MM.1S (cell line): Measurements from ENCODE around the gene CNTN5.

Experiments used
- DNase-seq: peaks from one replicate; pipeline ENCODE4 v3.0.0-alpha.2; 2015
- H2AFZ ChIP-seq: fragments of 300-600 bp; sonication (generic); 2 replicates; pipeline ENCODE4 v1.6.0; 2016; ENCODE audit warnings: antibody characterized with exemption, low read length
- H3F3A ChIP-seq: fragments of 300-600 bp; sonication (generic); 2 replicates; pipeline ENCODE4 v1.6.1; 2016; ENCODE audit warnings: mild to moderate bottlenecking, antibody characterized with exemption, low read length, moderate library complexity, mixed read lengths; ENCODE audit not compliant: insufficient read depth
- H3K27ac ChIP-seq: fragments of 300-600 bp; sonication (generic); 2 replicates; pipeline ENCODE4 v1.5.1; 2016; ENCODE audit warnings: mild to moderate bottlenecking, low read length
- H3K27me3 ChIP-seq: fragments of 300-600 bp; sonication (generic); replicated peaks from 2 replicates; pipeline ENCODE4 v1.6.0; 2016; ENCODE audit warnings: low read length; ENCODE audit not compliant: insufficient read depth
- H3K36me3 ChIP-seq: fragments of 300-600 bp; sonication (generic); replicated peaks from 2 replicates; pipeline ENCODE4 v1.6.1; 2016; ENCODE audit warnings: mild to moderate bottlenecking, low read length, mixed read lengths; ENCODE audit not compliant: insufficient read depth
- H3K4me1 ChIP-seq: fragments of 300-600 bp; sonication (generic); 2 replicates; pipeline ENCODE4 v1.6.1; 2016; ENCODE audit warnings: low read length, mixed read lengths
- H3K4me2 ChIP-seq: fragments of 300-600 bp; sonication (generic); 2 replicates; pipeline ENCODE4 v1.6.0; 2016; ENCODE audit warnings: low read depth, low read length
- H3K4me3 ChIP-seq: fragments of 300-600 bp; sonication (generic); 2 replicates; pipeline ENCODE4 v1.5.1; 2016; ENCODE audit warnings: low read length, mixed read lengths
- H3K79me2 ChIP-seq: fragments of 300-600 bp; sonication (generic); 2 replicates; pipeline ENCODE4 v1.6.1; 2016; ENCODE audit warnings: mixed run types, low read length, mixed read lengths
- H3K9ac ChIP-seq: fragments of 300-600 bp; sonication (generic); 2 replicates; pipeline ENCODE4 v1.6.1; 2016; ENCODE audit warnings: low read length, mixed read lengths
- H3K9me2 ChIP-seq: fragments of 300-600 bp; sonication (generic); replicated peaks from 2 replicates; pipeline ENCODE4 v1.6.1; 2016; ENCODE audit warnings: mild to moderate bottlenecking, low read length, mixed read lengths; ENCODE audit not compliant: insufficient read depth
- H3K9me3 ChIP-seq: fragments of 300-600 bp; sonication (generic); replicated peaks from 2 replicates; pipeline ENCODE4 v1.6.1; 2016; ENCODE audit warnings: mild to moderate bottlenecking, low read length, mixed read lengths; ENCODE audit not compliant: insufficient read depth
- H4K20me1 ChIP-seq: fragments of 300-600 bp; sonication (generic); 2 replicates; pipeline ENCODE4 v1.6.1; 2016; ENCODE audit warnings: mild to moderate bottlenecking, low read length, moderate library complexity, mixed read lengths; ENCODE audit not compliant: insufficient read depth
- EZH2 ChIP-seq: fragments of 300-600 bp; sonication (generic); optimal IDR thresholded peaks from 2 replicates; pipeline ENCODE3; 2017; ENCODE audit warnings: low read depth, mild to moderate bottlenecking, antibody characterized with exemption, low read length, mixed read lengths
- EZH2phosphoT487 ChIP-seq: fragments of 300-600 bp; sonication (generic); IDR thresholded peaks from 2 replicates; pipeline ENCODE4 v1.6.1; 2018; ENCODE audit warnings: antibody characterized with exemption, low read length
- TF ChIP-seq, protein P1 (sequence below): fragments of 300-600 bp; sonication (generic); IDR thresholded peaks from 2 replicates; pipeline ENCODE4 v1.5.1; 2016; ENCODE audit warnings: antibody characterized with exemption, low read length, mixed read lengths

Gene CNTN5

DNA sequence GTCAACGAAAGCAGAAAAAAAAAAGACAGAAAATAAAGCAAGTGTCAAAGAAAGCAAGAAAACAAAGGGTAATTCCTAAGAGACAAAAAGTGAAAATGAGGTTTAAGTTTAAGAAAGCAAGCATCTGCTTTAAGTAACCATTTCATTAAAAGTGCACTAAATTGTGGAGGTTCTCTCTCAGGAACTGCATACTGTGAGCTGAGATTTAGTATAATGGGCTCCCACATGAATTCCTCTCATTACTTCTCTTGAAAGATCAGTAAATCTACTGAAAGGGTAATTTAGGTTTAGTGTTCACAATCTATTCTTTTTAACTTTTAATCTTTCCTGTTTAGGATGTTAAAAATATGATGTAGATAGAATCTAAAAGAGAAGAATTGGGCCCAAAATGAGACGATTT is 1201.0 kb downstream of the CNTN5 start:
- Histone ChIP-seq H3K27me3 (no peaks in the 10 kb centered on the region), H3K4me2 (no peak overlapping the region), H3K4me1 (no peaks in the 10 kb centered on the region), H3K27ac (no peak overlapping the region), H4K20me1 (no peaks in the 10 kb centered on the region), H3K4me3 (no peak overlapping the region), H3K79me2 (no peaks in the 10 kb centered on the region), H3F3A (no peaks in the 10 kb centered on the region), H2AFZ (no peak overlapping the region), H3K9me2 (no peaks in the 10 kb centered on the region), H3K36me3 (no peaks in the 10 kb centered on the region), H3K9me3 (no peaks in the 10 kb centered on the region), H3K9ac (no peak overlapping the region)
- DNase-seq: no peak
- TF ChIP-seq, protein P1, sequence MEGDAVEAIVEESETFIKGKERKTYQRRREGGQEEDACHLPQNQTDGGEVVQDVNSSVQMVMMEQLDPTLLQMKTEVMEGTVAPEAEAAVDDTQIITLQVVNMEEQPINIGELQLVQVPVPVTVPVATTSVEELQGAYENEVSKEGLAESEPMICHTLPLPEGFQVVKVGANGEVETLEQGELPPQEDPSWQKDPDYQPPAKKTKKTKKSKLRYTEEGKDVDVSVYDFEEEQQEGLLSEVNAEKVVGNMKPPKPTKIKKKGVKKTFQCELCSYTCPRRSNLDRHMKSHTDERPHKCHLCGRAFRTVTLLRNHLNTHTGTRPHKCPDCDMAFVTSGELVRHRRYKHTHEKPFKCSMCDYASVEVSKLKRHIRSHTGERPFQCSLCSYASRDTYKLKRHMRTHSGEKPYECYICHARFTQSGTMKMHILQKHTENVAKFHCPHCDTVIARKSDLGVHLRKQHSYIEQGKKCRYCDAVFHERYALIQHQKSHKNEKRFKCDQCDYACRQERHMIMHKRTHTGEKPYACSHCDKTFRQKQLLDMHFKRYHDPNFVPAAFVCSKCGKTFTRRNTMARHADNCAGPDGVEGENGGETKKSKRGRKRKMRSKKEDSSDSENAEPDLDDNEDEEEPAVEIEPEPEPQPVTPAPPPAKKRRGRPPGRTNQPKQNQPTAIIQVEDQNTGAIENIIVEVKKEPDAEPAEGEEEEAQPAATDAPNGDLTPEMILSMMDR: no peak
- TF ChIP-seq EZH2phosphoT487 (no peak), EZH2 (no peak)

DNA sequence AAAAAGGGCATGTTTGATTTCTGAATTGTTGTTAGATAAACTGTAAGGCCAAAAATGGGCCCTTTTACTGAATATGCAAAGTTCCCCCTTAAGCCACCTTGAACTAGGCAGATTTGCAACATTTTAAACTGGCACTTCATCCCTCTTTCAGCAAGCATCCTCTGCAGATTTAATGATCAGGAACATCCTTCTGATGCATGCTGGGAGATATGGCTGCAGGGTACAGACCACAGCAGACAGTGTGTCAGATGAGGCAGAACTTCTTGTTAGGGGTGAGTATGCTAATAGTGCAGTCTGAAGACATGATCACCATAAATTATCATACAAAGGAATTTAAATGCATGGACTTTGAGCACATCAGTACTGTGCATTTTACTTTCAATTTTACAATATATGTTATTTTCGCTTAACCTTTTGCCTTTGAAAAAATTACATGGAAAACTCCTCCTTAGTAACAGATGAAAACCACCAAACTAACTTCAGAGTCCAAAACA is 1203.8 kb downstream of the CNTN5 start:
- Histone ChIP-seq H3K27ac (no peak overlapping the region), H3K27me3 (no peaks in the 10 kb centered on the region), H4K20me1 (no peaks in the 10 kb centered on the region), H3K4me3 (no peak overlapping the region), H3K4me2 (no peak overlapping the region), H3K79me2 (no peaks in the 10 kb centered on the region), H3K9me2 (no peaks in the 10 kb centered on the region), H3K9ac (no peak overlapping the region), H3F3A (no peaks in the 10 kb centered on the region), H3K4me1 (no peaks in the 10 kb centered on the region), H3K9me3 (no peaks in the 10 kb centered on the region), H3K36me3 (no peaks in the 10 kb centered on the region), H2AFZ (no peak overlapping the region)
- no peak for DNase-seq
- no peak for TF ChIP-seq EZH2
- no peak for TF ChIP-seq EZH2phosphoT487
- TF ChIP-seq, protein P1: no peak

DNA sequence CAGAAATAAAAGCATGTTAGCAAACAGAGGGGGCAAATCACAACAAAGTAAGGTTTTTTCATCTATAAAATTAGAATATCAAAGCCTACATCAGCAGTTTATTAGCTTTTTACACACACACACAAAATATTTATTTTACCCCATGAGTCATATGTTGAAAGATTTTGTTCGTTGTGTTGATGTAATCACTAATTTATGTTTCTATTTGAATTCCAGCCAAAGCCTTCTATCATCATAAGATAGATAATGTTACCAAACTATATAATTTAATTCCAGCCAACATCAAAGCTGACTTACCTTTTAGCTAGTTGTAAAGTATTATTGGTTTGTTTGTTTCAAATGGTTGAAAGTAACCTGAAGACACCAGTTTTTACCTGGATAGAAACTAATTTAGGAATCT is 1208.3 kb downstream of the CNTN5 start:
- Histone ChIP-seq H3K4me1 (no peaks in the 10 kb centered on the region), H3K27ac (no peak overlapping the region), H2AFZ (no peak overlapping the region), H3K9me2 (no peaks in the 10 kb centered on the region), H3K27me3 (no peaks in the 10 kb centered on the region), H3K36me3 (no peaks in the 10 kb centered on the region), H3K4me2 (no peak overlapping the region), H4K20me1 (no peaks in the 10 kb centered on the region), H3K4me3 (no peak overlapping the region), H3K9ac (no peak overlapping the region), H3F3A (no peaks in the 10 kb centered on the region), H3K79me2 (no peaks in the 10 kb centered on the region), H3K9me3 (no peaks in the 10 kb centered on the region)
- TF ChIP-seq EZH2phosphoT487 (no peak), EZH2 (no peak)
- DNase-seq: no peak

DNA sequence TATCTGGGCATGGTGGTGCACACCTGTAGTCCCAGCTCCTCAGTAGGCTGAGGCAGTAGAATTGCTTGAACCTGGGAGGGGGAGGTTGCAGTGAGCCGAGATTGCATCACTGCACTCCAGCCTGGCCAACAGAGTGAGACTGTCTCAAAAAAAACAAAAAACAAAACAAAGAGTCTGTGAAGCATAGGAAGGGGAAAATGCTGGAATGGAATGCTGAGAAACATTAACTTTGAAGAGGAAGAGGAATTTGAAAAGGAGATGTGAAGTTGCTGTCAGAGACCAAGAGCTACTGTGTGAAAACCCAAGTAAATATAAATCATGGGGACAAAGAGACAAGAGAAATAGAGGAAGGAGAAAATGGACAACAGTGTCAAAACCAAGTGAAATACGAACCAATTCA is 1211.3 kb downstream of the CNTN5 start:
- Histone ChIP-seq H3K9me2 (no peaks in the 10 kb centered on the region), H3K4me1 (no peaks in the 10 kb centered on the region), H3K27me3 (no peaks in the 10 kb centered on the region), H4K20me1 (no peaks in the 10 kb centered on the region), H3K4me3 (no peak overlapping the region), H3K27ac (no peak overlapping the region), H3K36me3 (no peaks in the 10 kb centered on the region), H3K4me2 (no peak overlapping the region), H2AFZ (no peak overlapping the region), H3K9ac (no peak overlapping the region), H3K9me3 (no peaks in the 10 kb centered on the region), H3K79me2 (no peaks in the 10 kb centered on the region), H3F3A (no peaks in the 10 kb centered on the region)
- no peak for TF ChIP-seq EZH2
- TF ChIP-seq, protein P1: no peak
- TF ChIP-seq EZH2phosphoT487: no peak
- no peak for DNase-seq
